WTC11 (cell line): Measurements from ENCODE around the gene EIF4B. TPM values are rescaled to one million over a fixed set of nuclear protein-coding genes. Genes with fewer than 3 reads are reported as not detected.

Source experiments
- ATAC-seq: fragments of 200-7000 bp; cut with Tn5 transposase; 2 replicates; pipeline ENCODE4 v1.10.0; 2021; ENCODE audit warnings: mild to moderate bottlenecking, moderate library complexity
- CTCF ChIA-PET: fragments of 300-600 bp; sonication (Branson Sonifier 250); formaldehyde crosslinking; loops from one replicate; lab custom pipeline; 2021; ENCODE audit warnings: antibody characterized with exemption; lab: Charles Lee
- POLR2A ChIA-PET: fragments of 350-600 bp; sonication (Branson Sonifier 250); formaldehyde crosslinking; loops from one replicate; lab custom pipeline; 2021; ENCODE audit warnings: antibody characterized with exemption; lab: Charles Lee
- DNase-seq: peaks from one replicate; pipeline ENCODE4 v3.0.0; 2021; ENCODE audit warnings: low spot score
- H3K27ac Mint-ChIP-seq: 2 replicates; pipeline ENCODE4 v1.8.0; 2021; ENCODE audit warnings: mixed read lengths
- H3K27me3 Mint-ChIP-seq: 2 replicates; pipeline ENCODE4 v1.8.0; 2021; ENCODE audit warnings: low read depth, mild to moderate bottlenecking, moderate library complexity, mixed read lengths
- H3K36me3 Mint-ChIP-seq: 2 replicates; pipeline ENCODE4 v1.8.0; 2021; ENCODE audit warnings: mixed read lengths
- H3K4me1 Mint-ChIP-seq: 2 replicates; pipeline ENCODE4 v1.8.0; 2022; ENCODE audit warnings: mixed read lengths
- H3K4me3 Mint-ChIP-seq: 2 replicates; pipeline ENCODE4 v1.8.0; 2021; ENCODE audit warnings: mild to moderate bottlenecking, moderate library complexity, mixed read lengths
- H3K9me3 Mint-ChIP-seq: 2 replicates; pipeline ENCODE4 v1.8.0; 2021; ENCODE audit warnings: mixed read lengths
- ATF1 ChIP-seq: sonication (generic); formaldehyde crosslinking; IDR thresholded peaks from 2 replicates; pipeline ENCODE4 v1.8.1; 2023; ENCODE audit warnings: mild to moderate bottlenecking, moderate library complexity, missing genetic modification reagents
- ATF3 ChIP-seq: sonication (generic); formaldehyde crosslinking; conservative IDR thresholded peaks from 2 replicates; pipeline ENCODE4 v1.8.1; 2022; ENCODE audit warnings: mild to moderate bottlenecking, missing genetic modification reagents
- CBFB ChIP-seq: sonication (generic); formaldehyde crosslinking; IDR thresholded peaks from 2 replicates; pipeline ENCODE4 v1.8.1; 2022; ENCODE audit warnings: mild to moderate bottlenecking, low read depth, missing genetic modification reagents
- E2F4 ChIP-seq: sonication (generic); formaldehyde crosslinking; IDR thresholded peaks from 2 replicates; pipeline ENCODE4 v1.8.1; 2022; ENCODE audit warnings: low read depth, mild to moderate bottlenecking, moderate library complexity, missing genetic modification reagents, borderline replicate concordance
- ERG ChIP-seq: fragments of 250-450 bp; sonication (Bioruptor Pico); IDR thresholded peaks from 2 replicates; pipeline ENCODE4 v1.8.0; 2021; ENCODE audit warnings: mild to moderate bottlenecking
- FOXJ3 ChIP-seq: sonication (generic); formaldehyde crosslinking; IDR thresholded peaks from 2 replicates; pipeline ENCODE4 v1.9.0; 2021; ENCODE audit warnings: missing genetic modification reagents, mild to moderate bottlenecking, borderline replicate concordance
- FOXK1 ChIP-seq: sonication (generic); formaldehyde crosslinking; IDR thresholded peaks from 2 replicates; pipeline ENCODE4 v1.8.0; 2022; ENCODE audit warnings: mild to moderate bottlenecking, moderate library complexity, missing genetic modification reagents
- FOXP1 ChIP-seq: sonication (generic); formaldehyde crosslinking; IDR thresholded peaks from 2 replicates; pipeline ENCODE4 v1.8.0; 2022; ENCODE audit warnings: missing genetic modification reagents, mild to moderate bottlenecking, moderate library complexity, borderline replicate concordance
- GABPB1 ChIP-seq: sonication (generic); formaldehyde crosslinking; IDR thresholded peaks from 2 replicates; pipeline ENCODE4 v1.8.1; 2023; ENCODE audit warnings: mild to moderate bottlenecking, missing genetic modification reagents
- HMGXB4 ChIP-seq: sonication (generic); formaldehyde crosslinking; IDR thresholded peaks from 2 replicates; pipeline ENCODE4 v1.8.1; 2023; ENCODE audit warnings: mild to moderate bottlenecking, moderate library complexity, missing genetic modification reagents
- JUN ChIP-seq: sonication (generic); formaldehyde crosslinking; IDR thresholded peaks from 2 replicates; pipeline ENCODE4 v1.8.0; 2023; ENCODE audit warnings: mild to moderate bottlenecking, missing genetic modification reagents
- NFATC4 ChIP-seq: fragments of 250-450 bp; sonication (Bioruptor Pico); IDR thresholded peaks from 2 replicates; pipeline ENCODE4 v1.9.0; 2021; ENCODE audit warnings: mild to moderate bottlenecking
- NR2C2 ChIP-seq: sonication (generic); formaldehyde crosslinking; IDR thresholded peaks from 2 replicates; pipeline ENCODE4 v1.8.0; 2022; ENCODE audit warnings: mild to moderate bottlenecking, missing genetic modification reagents
- PRDM15 ChIP-seq: sonication (generic); formaldehyde crosslinking; IDR thresholded peaks from 2 replicates; pipeline ENCODE4 v1.8.0; 2022; ENCODE audit warnings: missing genetic modification reagents
- RORB ChIP-seq: fragments of 250-450 bp; sonication (Bioruptor Pico); IDR thresholded peaks from 2 replicates; pipeline ENCODE4 v1.9.0; 2021; ENCODE audit warnings: mild to moderate bottlenecking
- SP1 ChIP-seq: sonication (generic); formaldehyde crosslinking; conservative IDR thresholded peaks from 2 replicates; pipeline ENCODE4 v1.8.1; 2022; ENCODE audit warnings: missing genetic modification reagents
- STAT6 ChIP-seq: sonication (generic); formaldehyde crosslinking; conservative IDR thresholded peaks from 2 replicates; pipeline ENCODE4 v1.8.1; 2023; ENCODE audit warnings: mild to moderate bottlenecking, low read depth, missing genetic modification reagents, moderate library complexity
- ZBTB21 ChIP-seq: sonication (generic); formaldehyde crosslinking; IDR thresholded peaks from 2 replicates; pipeline ENCODE4 v1.8.1; 2023; ENCODE audit warnings: mild to moderate bottlenecking, missing genetic modification reagents, borderline replicate concordance
- ZBTB43 ChIP-seq: sonication (generic); formaldehyde crosslinking; IDR thresholded peaks from 2 replicates; pipeline ENCODE4 v1.8.1; 2023; ENCODE audit warnings: mild to moderate bottlenecking, missing genetic modification reagents
- ZNF121 ChIP-seq: sonication (generic); formaldehyde crosslinking; IDR thresholded peaks from 2 replicates; pipeline ENCODE4 v1.8.0; 2023; ENCODE audit warnings: missing genetic modification reagents
- ZNF671 ChIP-seq: fragments of 250-450 bp; sonication (Bioruptor Pico); IDR thresholded peaks from 2 replicates; pipeline ENCODE4 v1.8.0; 2021; ENCODE audit warnings: mild to moderate bottlenecking
- total RNA-seq: library from RNA; stranded (reverse); gene quantifications from 3 replicates; pipeline ENCODE4 v1.2.3, GENCODE V29; 2021

The EIF4B gene
- total RNA-seq, 1 experiment from 2014 or later = 730 TPM

GRCh38 chr12:53069621-53070410 is 63.6 kb downstream of the EIF4B start:
- peaks cover 28% of the 10 kb centered on the region for H3K4me1 Mint-ChIP-seq
- no peak overlapping the region for H3K4me3 Mint-ChIP-seq
- no peaks in the 10 kb centered on the region for H3K9me3 Mint-ChIP-seq
- no peak; the same call in 1 of the 2 replicates for ATAC-seq
- TF ChIP-seq FOXJ3 (CRISPR knock-in tag) = no peak
- TF ChIP-seq ATF1 (CRISPR knock-in tag) = no peak
- TF ChIP-seq ATF3 (CRISPR knock-in tag) = no peak
- TF ChIP-seq FOXP1 (CRISPR knock-in tag) = no peak
- TF ChIP-seq FOXK1 (CRISPR knock-in tag) = no peak
- no peak for TF ChIP-seq JUN (CRISPR knock-in tag)
- TF ChIP-seq NFATC4 (CRISPR knock-in tag) = no peak
- TF ChIP-seq ZNF121 (CRISPR knock-in tag) = no peak
- no peak for TF ChIP-seq RORB (CRISPR knock-in tag)
- no peak for TF ChIP-seq ZBTB43 (CRISPR knock-in tag)
- TF ChIP-seq GABPB1 (CRISPR knock-in tag) = no peak
- TF ChIP-seq STAT6 (CRISPR knock-in tag) = no peak
- no peak for TF ChIP-seq SP1 (CRISPR knock-in tag)
- TF ChIP-seq, all 79 proteins: peak for 0
- ChIA-PET CTCF (interaction anchor here (1.0 to 7.8 kb wide), 11 partner anchors 9 to 283 kb away, joined by 3 to 97 read pairs (median 4); partner anchors contain the start of genes AAAS, IGFBP6, ITGB7 and SPRYD3), POLR2A (interaction anchor here (1.0 kb wide), 1 partner anchor 9 kb away, joined by 3 read pairs; the partner anchor contains the start of gene SPRYD3)
- no peak for DNase-seq
- H3K27me3 Mint-ChIP-seq = peaks cover 3% of the 10 kb centered on the region
- H3K36me3 Mint-ChIP-seq = peaks cover 7% of the 10 kb centered on the region; the same call in 1 of the 2 replicates
- no peak overlapping the region for H3K27ac Mint-ChIP-seq

GRCh38 chr12:53070877-53071492 is 64.7 kb downstream of the EIF4B start:
- Mint-ChIP-seq H3K27me3 (no peaks in the 10 kb centered on the region; the same call in none of the 2 replicates), H3K4me1 (peaks cover 28% of the 10 kb centered on the region), H3K9me3 (no peaks in the 10 kb centered on the region), H3K4me3 (no peak overlapping the region), H3K36me3 (peaks cover 12% of the 10 kb centered on the region; the same call in 1 of the 2 replicates), H3K27ac (no peak overlapping the region)
- DNase-seq (no peak), ATAC-seq (peak; percentile 15; the same call in 1 of the 2 replicates)
- ChIA-PET CTCF (interaction anchor here (0.6 to 7.8 kb wide), 11 partner anchors 8 to 250 kb away, joined by 3 to 97 read pairs (median 10); partner anchors contain the start of genes AAAS, IGFBP6, SPRYD3 and TNS2), POLR2A (interaction anchor here (0.7 kb wide), 1 partner anchor 8 kb away, joined by 3 read pairs; the partner anchor contains the start of gene SPRYD3)
- TF ChIP-seq ZNF671 (CRISPR knock-in tag) (no peak), E2F4 (no peak), CBFB (CRISPR knock-in tag) (no peak), HMGXB4 (CRISPR knock-in tag) (no peak), ERG (no peak), PRDM15 (CRISPR knock-in tag) (no peak), ZBTB21 (no peak), NR2C2 (CRISPR knock-in tag) (no peak)
